Measurements from ENCODE around the gene PDE4B.

GRCh38 chr1:65757531-65757930 is 35.2 kb upstream of the PDE4B start:
- TF ChIP-seq CTCF (conservative IDR thresholded peaks at IDR 0.05; ENCODE audit: low read depth, low read length) = no peak
- no peak for TF ChIP-seq EZH2 (IDR thresholded peaks at IDR 0.05; ENCODE audit: low read length, unreplicated experiment)

Data from PC-3 (cell line).